Activated T-cell treated with anti-CD3 and anti-CD28 coated beads, Interleukin-2, amount 50 U/mL, for 72 hours (primary cell): ENCODE measurements around the gene PDHB. TPM values are rescaled to one million over a fixed set of nuclear protein-coding genes. Genes with fewer than 3 reads are reported as not detected.

Experiments used
- ATAC-seq, 2 donors: fragments of 150-1000 bp; cut with Tn5 transposase; replicated peaks in 1 of 2; 2 replicates each; pipeline ENCODE4 v1.10.0; 2021; ENCODE audit warnings: moderate library complexity in 2 of 2, mild to moderate bottlenecking in 1 of 2
- DNase-seq, 2 donors: peaks; one replicate each; pipeline ENCODE4 v3.0.0; 2021 to 2022; ENCODE audit warnings: mixed read lengths in 1 of 2
- H3K27ac Mint-ChIP-seq: one replicate; pipeline ENCODE4 v1.8.0; 2022; ENCODE audit warnings: mild to moderate bottlenecking, moderate library complexity, mixed read lengths
- H3K27me3 Mint-ChIP-seq: one replicate; pipeline ENCODE4 v1.8.0; 2022; ENCODE audit warnings: low read depth, mixed read lengths
- H3K36me3 Mint-ChIP-seq, 2 donors: one replicate each; pipeline ENCODE4 v1.8.0; 2022; ENCODE audit warnings: mixed read lengths in 2 of 2, mild to moderate bottlenecking in 1 of 2; ENCODE audit not compliant: insufficient read depth in 2 of 2
- H3K4me1 Mint-ChIP-seq: one replicate; pipeline ENCODE4 v1.8.0; 2022; ENCODE audit warnings: low read depth, mixed read lengths
- H3K4me3 Mint-ChIP-seq, 2 donors: one replicate each; pipeline ENCODE4 v1.8.0; 2022; ENCODE audit warnings: mild to moderate bottlenecking in 2 of 2, mixed read lengths in 2 of 2, moderate library complexity in 2 of 2
- H3K9me3 Mint-ChIP-seq, 2 donors: one replicate each; pipeline ENCODE4 v1.8.0; 2022; ENCODE audit warnings: mixed read lengths in 2 of 2
- total RNA-seq, 2 donors: library from RNA; stranded (reverse); gene quantifications; one replicate each; pipeline ENCODE4 v1.2.3, GENCODE V29; 2022

Gene PDHB
- total RNA-seq, 2 donors from 2014 or later: 36.9 to 40.5 TPM

GRCh38 chr3:58411036-58411435 is 22.6 kb downstream of the PDHB start:
- no peak for ATAC-seq
- Mint-ChIP-seq H3K36me3 (peaks cover 3 to 21% of the 10 kb centered on the region in 2 donors), H3K27ac (no peak overlapping the region), H3K4me1 (peaks cover 6% of the 10 kb centered on the region), H3K9me3 (no peaks in the 10 kb centered on the region), H3K4me3 (no peak overlapping the region), H3K27me3 (no peaks in the 10 kb centered on the region)
- no peak for DNase-seq

- DNase-seq: no peak
- peaks cover 3 to 19% of the 10 kb centered on the region in 2 donors for H3K36me3 Mint-ChIP-seq
- H3K9me3 Mint-ChIP-seq: no peaks in the 10 kb centered on the region
- no peak overlapping the region for H3K27ac Mint-ChIP-seq
- peaks cover 6% of the 10 kb centered on the region for H3K4me1 Mint-ChIP-seq
- no peak overlapping the region for H3K4me3 Mint-ChIP-seq
- ATAC-seq: no peak
- H3K27me3 Mint-ChIP-seq: no peaks in the 10 kb centered on the region
These were observed 24.0 kb downstream of the PDHB start for GRCh38 chr3:58409663-58410062.

- Mint-ChIP-seq H3K4me3 (no peak overlapping the region), H3K36me3 (peaks cover 3 to 19% of the 10 kb centered on the region in 2 donors), H3K27me3 (no peaks in the 10 kb centered on the region)
These were observed 24.7 kb downstream of the PDHB start for GRCh38 chr3:58408906-58409305.

DNA sequence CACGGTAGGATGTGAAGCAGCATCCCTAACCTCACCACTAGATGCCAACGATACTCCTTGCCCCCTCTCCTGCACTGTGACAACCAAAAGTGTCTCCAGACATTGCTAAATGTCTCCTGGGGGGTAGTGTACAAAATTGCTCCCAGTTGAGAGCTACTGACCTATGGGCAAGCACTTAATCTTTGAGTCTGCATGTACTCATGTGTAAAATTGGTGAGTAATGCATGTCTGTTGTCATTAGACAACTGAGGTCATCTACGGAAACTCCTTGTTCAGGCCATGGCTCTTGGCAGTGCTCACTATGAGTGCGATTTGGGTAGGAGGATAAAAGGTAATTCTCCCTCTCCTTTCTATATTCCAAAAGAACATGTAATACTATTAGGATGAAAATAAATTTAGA is 29.2 kb downstream of the PDHB start:
- no peak overlapping the region for H3K4me3 Mint-ChIP-seq
- H3K9me3 Mint-ChIP-seq: no peaks in the 10 kb centered on the region
- H3K27me3 Mint-ChIP-seq: no peaks in the 10 kb centered on the region
- no peak for DNase-seq
- ATAC-seq: no peak
- peaks cover 3 to 19% of the 10 kb centered on the region in 2 donors for H3K36me3 Mint-ChIP-seq
- H3K4me1 Mint-ChIP-seq: no peaks in the 10 kb centered on the region
- peak overlapping the region; percentile 89 for H3K27ac Mint-ChIP-seq

More at GRCh38 chr3:58408906-58409305, 24.7 kb downstream of the PDHB start:
- no peak for ATAC-seq
- H3K4me1 Mint-ChIP-seq: no peaks in the 10 kb centered on the region
- H3K27ac Mint-ChIP-seq: no peak overlapping the region
- no peaks in the 10 kb centered on the region for H3K9me3 Mint-ChIP-seq
- DNase-seq: no peak

DNA sequence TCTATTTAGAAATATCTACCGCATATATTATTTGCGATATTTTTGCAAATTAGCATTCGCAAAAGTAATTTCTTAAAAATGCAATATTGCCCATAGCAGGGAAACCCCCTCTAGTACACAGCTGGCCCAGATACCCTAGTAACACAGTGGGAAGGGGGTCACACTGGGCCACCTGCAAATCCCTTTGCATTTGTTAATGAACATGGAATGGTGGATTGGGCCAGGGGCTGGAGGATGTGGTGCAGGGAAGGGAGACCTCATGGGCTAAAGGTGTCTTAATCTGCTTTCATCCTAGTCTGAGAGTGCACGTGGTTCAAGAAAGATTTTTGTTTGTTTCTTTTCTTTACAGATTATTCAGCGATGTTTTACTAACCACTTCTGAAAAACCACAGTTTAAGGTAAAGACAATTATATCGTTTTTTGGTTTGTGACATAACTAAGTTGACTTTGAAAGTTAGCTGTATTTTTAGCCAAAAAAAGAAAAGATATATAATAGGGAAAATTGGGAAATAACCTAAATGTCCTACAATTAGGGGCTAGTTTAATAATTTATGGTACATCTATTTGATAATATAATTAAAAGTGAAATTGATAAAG is 30.0 kb downstream of the PDHB start:
- DNase-seq (no peak), ATAC-seq (no peak)
- H3K27ac Mint-ChIP-seq: no peak overlapping the region
- H3K9me3 Mint-ChIP-seq: no peaks in the 10 kb centered on the region
- no peaks in the 10 kb centered on the region for H3K27me3 Mint-ChIP-seq
- H3K36me3 Mint-ChIP-seq: peaks cover 0 to 11% of the 10 kb centered on the region in 2 donors
- H3K4me3 Mint-ChIP-seq: no peak overlapping the region
- H3K4me1 Mint-ChIP-seq: no peaks in the 10 kb centered on the region

- Mint-ChIP-seq H3K4me1 (no peaks in the 10 kb centered on the region), H3K27me3 (no peaks in the 10 kb centered on the region), H3K27ac (no peak overlapping the region), H3K9me3 (no peaks in the 10 kb centered on the region), H3K4me3 (no peak overlapping the region), H3K36me3 (peaks cover 3 to 12% of the 10 kb centered on the region in 2 donors)
- ATAC-seq (no peak), DNase-seq (no peak)
These were observed 34.8 kb downstream of the PDHB start for GRCh38 chr3:58398669-58399333.

DNA sequence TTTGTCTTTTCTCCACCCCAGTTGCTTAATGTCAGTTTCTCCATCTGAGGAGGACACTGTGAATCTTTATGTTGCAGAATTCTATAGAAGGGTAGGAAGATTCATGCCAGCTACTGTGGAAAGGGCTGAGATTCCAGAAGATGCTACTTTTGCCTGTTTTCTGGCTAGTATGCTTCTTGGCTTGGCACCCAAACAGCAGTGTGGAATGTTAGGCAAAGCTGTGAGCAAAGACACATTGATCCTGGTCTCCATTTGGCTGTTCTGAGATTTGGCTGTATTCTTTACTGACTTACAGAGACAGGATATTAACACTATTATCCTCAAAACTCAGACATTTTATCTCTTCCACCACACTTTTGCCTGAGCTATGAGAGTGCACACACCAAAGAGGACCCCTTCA is 39.3 kb downstream of the PDHB start:
- Mint-ChIP-seq H3K36me3 (peaks cover 8 to 17% of the 10 kb centered on the region in 2 donors), H3K4me1 (no peaks in the 10 kb centered on the region), H3K4me3 (no peak overlapping the region), H3K27ac (no peak overlapping the region), H3K9me3 (no peaks in the 10 kb centered on the region), H3K27me3 (no peaks in the 10 kb centered on the region)
- DNase-seq (no peak), ATAC-seq (no peak)

- DNase-seq: no peak
- Mint-ChIP-seq H3K27me3 (no peaks in the 10 kb centered on the region), H3K4me1 (no peaks in the 10 kb centered on the region), H3K36me3 (peaks cover 10 to 17% of the 10 kb centered on the region in 2 donors), H3K4me3 (no peak overlapping the region), H3K9me3 (no peaks in the 10 kb centered on the region), H3K27ac (no peak overlapping the region)
- ATAC-seq: no peak
These were observed 41.5 kb downstream of the PDHB start for GRCh38 chr3:58392181-58392580.

- H3K4me3 Mint-ChIP-seq: no peak overlapping the region
- no peak overlapping the region for H3K27ac Mint-ChIP-seq
- DNase-seq (no peak), ATAC-seq (no peak)
- H3K36me3 Mint-ChIP-seq: peaks cover 10 to 15% of the 10 kb centered on the region in 2 donors
- H3K27me3 Mint-ChIP-seq: no peaks in the 10 kb centered on the region
- H3K4me1 Mint-ChIP-seq: no peaks in the 10 kb centered on the region
- H3K9me3 Mint-ChIP-seq: no peaks in the 10 kb centered on the region
These were observed 42.3 kb downstream of the PDHB start for GRCh38 chr3:58391156-58391865.

DNA sequence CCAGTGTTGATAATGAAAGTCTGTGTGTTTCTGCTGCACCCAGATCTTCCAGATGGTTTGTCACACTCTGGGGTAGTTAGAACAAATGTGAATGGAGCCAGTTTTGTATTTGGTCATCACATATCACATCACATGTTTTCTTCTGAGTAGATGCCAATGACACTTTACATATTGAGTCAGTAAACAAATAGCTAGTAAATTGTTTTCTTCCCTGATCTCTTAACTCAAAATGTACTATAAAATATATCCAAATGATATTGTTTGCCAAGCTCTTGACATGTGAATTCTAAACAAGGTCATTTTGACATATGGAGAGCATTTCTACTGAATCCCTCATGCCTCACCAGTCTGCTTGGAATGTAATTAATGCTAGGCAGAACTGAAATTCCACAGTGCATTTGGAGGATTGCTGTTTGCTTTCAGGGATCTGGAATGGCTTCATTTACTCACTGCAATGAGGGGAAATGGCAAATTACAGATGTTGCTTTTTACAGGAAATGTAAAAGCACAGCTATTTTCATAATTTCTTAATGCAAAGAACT is 45.0 kb downstream of the PDHB start:
- H3K27me3 Mint-ChIP-seq: no peaks in the 10 kb centered on the region
- H3K36me3 Mint-ChIP-seq: peaks cover 7 to 13% of the 10 kb centered on the region in 2 donors
- ATAC-seq (no peak), DNase-seq (no peak)
- no peaks in the 10 kb centered on the region for H3K4me1 Mint-ChIP-seq
- no peaks in the 10 kb centered on the region for H3K9me3 Mint-ChIP-seq
- H3K4me3 Mint-ChIP-seq: no peak overlapping the region
- H3K27ac Mint-ChIP-seq: no peak overlapping the region

DNA sequence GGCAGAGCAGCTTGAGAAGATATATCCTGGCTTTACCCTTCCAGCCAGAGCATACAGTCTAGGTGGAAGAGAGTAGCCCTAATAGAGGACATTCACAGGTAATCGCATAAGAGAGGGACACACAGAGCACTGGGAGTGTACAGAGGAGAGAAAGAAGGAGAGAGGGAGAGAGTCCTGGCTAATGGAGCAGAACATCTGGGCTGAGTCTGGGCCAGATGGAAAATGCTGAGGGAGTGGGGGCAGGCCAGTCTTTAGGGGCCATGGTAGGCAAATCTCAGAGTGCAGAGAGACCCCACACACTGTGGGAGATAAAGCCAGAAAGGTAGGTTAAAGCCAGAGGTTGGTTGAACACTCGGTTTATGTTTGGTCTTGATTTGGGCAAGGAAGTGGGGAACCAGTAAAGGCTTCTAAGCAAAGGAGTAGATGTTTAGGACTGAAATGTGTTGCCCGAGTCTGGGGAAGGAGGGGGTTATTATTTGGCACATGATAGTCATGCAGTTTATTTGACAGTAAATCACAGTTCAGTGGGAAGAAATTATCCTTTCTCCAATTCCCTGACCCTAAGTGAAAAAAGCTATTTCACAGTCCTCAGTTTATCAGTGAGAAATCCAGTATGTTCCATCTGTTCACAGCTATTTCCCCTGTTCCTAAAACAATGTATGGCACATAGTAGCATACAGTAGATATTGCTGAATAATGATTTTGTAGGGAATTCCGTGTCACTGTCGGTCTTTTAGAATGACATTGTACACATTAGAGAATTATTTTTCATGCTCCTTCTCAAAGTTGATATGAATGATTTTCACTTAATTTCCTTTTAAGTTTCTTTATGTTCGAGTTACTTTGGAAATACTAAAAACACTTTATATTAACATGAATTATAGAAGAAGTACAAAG is 45.7 kb downstream of the PDHB start:
- no peak overlapping the region for H3K27ac Mint-ChIP-seq
- no peaks in the 10 kb centered on the region for H3K4me1 Mint-ChIP-seq
- DNase-seq (no peak), ATAC-seq (no peak)
- peaks cover 7 to 15% of the 10 kb centered on the region in 2 donors for H3K36me3 Mint-ChIP-seq
- no peaks in the 10 kb centered on the region for H3K27me3 Mint-ChIP-seq
- H3K4me3 Mint-ChIP-seq: no peak overlapping the region
- no peaks in the 10 kb centered on the region for H3K9me3 Mint-ChIP-seq

GRCh38 chr3:58386626-58387365 is 46.8 kb downstream of the PDHB start:
- Mint-ChIP-seq H3K4me3 (no peak overlapping the region), H3K27me3 (no peaks in the 10 kb centered on the region), H3K4me1 (no peaks in the 10 kb centered on the region), H3K9me3 (no peaks in the 10 kb centered on the region), H3K36me3 (peaks cover 7 to 12% of the 10 kb centered on the region in 2 donors), H3K27ac (no peak overlapping the region)
- DNase-seq (no peak), ATAC-seq (no peak)
